Sigmoid colon (tissue), 7 donors: Measurements from ENCODE around the gene SLC7A7. TPM values are rescaled to one million over a fixed set of nuclear protein-coding genes. Genes with fewer than 3 reads are reported as not detected.
"Not testable (repeated sequence)": the region's sequence is repeated elsewhere in the genome, so short reads cannot be mapped to it uniquely, and the experiment has no call there.

Experiments used
- DNase-seq: peaks from one replicate; pipeline ENCODE4 v3.0.0-alpha.2; 2019
- H3K27ac ChIP-seq, 4 donors: fragments of 200-600 bp; sonication (generic); one replicate each; pipeline ENCODE4 v1.5.1; 2016 to 2019; ENCODE audit warnings: mild to moderate bottlenecking in 1 of 4
- H3K27me3 ChIP-seq, 3 donors: fragments of 200-600 bp; sonication (generic); one replicate each; pipeline ENCODE4 v1.5.1; 2019; ENCODE audit warnings: mild to moderate bottlenecking in 1 of 3
- H3K36me3 ChIP-seq, 4 donors: fragments of 200-600 bp; sonication (generic); one replicate each; pipeline ENCODE4 v1.5.1; 2016 to 2019
- H3K4me1 ChIP-seq, 4 donors: fragments of 200-600 bp; sonication (generic); one replicate each; pipeline ENCODE4 v1.5.1; 2017 to 2019
- H3K4me3 ChIP-seq, 4 donors: fragments of 200-600 bp; sonication (generic); one replicate each; pipeline ENCODE4 v1.5.1; 2017 to 2019; ENCODE audit warnings: mild to moderate bottlenecking in 2 of 4, moderate library complexity in 1 of 4
- H3K9me3 ChIP-seq, 4 donors: fragments of 200-600 bp in 3 of 4; sonication (generic) in 3 of 4; one replicate each; pipeline versions ENCODE4 v1.5.1 to v1.6.1; 2013 to 2019
- EP300 ChIP-seq, 4 donors: sonication (generic); formaldehyde crosslinking; IDR thresholded peaks; one replicate each; pipeline ENCODE4 v1.6.1; 2017; ENCODE audit warnings: antibody characterized with exemption in 4 of 4
- POLR2A ChIP-seq, 2 donors: fragments of 450-650 bp; IDR thresholded peaks; one replicate each; pipeline ENCODE4 v1.6.1; 2016; ENCODE audit warnings: antibody characterized with exemption in 2 of 2, mild to moderate bottlenecking in 2 of 2, moderate library complexity in 2 of 2
- POLR2AphosphoS5 ChIP-seq, 4 donors: sonication (generic); formaldehyde crosslinking; IDR thresholded peaks; one replicate each; pipeline ENCODE4 v1.6.1; 2017; ENCODE audit warnings: antibody characterized with exemption in 4 of 4
- WGBS, 2 donors: extraction: QIAGEN DNeasy Blood & Tissue Kit; methylation state at CpG; one replicate each; pipeline ENCODE4 v1.1.7; 2013; 5-methylcytosine and 5-hydroxymethylcytosine counted together
- intact Hi-C: fragments of 100-400 bp; cut with DNase I; formaldehyde crosslinking; loops from one replicate; pipeline ENCODE4 v1.15.1; 2023
- polyA plus RNA-seq, 3 donors: library from polyadenylated mRNA; stranded (reverse); fragments of 200-250 nt; gene quantifications; one replicate each; pipeline ENCODE4 v1.2.3, GENCODE V29; 2013
- total RNA-seq, 4 donors: library from RNA; depleted of rRNA; stranded (reverse); fragments of >200 nt; gene quantifications; one replicate each; pipeline ENCODE4 v1.1.0, GENCODE V29; 2016
- TF ChIP-seq, protein P1 (sequence below), 4 experiments: fragments of 450-650 bp in 3 of 4; fragments of 200-600 bp in 1 of 4; IDR thresholded peaks; one replicate each; pipeline ENCODE4 v1.5.1; 2016 to 2019; ENCODE audit warnings: antibody characterized with exemption in 4 of 4, mild to moderate bottlenecking in 3 of 4, moderate library complexity in 2 of 4
- donor health status: healthy with polysubstance abuse.
- donor health status: Bipolar disorder and iron deficiency.
- donor health status: healthy.

Gene SLC7A7
- total and polyA plus RNA-seq, 7 donors: 15.6 to 23.5 (median 16.4) TPM

GRCh38 chr14:22797017-22797917, 18.0 kb downstream of the SLC7A7 start:
- TF ChIP-seq EP300 (IDR thresholded peaks at IDR 0.05) (no peak), POLR2AphosphoS5 (IDR thresholded peaks at IDR 0.05) (no peak), POLR2A (IDR thresholded peaks at IDR 0.05) (no peak)
- TF ChIP-seq, protein P1, sequence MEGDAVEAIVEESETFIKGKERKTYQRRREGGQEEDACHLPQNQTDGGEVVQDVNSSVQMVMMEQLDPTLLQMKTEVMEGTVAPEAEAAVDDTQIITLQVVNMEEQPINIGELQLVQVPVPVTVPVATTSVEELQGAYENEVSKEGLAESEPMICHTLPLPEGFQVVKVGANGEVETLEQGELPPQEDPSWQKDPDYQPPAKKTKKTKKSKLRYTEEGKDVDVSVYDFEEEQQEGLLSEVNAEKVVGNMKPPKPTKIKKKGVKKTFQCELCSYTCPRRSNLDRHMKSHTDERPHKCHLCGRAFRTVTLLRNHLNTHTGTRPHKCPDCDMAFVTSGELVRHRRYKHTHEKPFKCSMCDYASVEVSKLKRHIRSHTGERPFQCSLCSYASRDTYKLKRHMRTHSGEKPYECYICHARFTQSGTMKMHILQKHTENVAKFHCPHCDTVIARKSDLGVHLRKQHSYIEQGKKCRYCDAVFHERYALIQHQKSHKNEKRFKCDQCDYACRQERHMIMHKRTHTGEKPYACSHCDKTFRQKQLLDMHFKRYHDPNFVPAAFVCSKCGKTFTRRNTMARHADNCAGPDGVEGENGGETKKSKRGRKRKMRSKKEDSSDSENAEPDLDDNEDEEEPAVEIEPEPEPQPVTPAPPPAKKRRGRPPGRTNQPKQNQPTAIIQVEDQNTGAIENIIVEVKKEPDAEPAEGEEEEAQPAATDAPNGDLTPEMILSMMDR (IDR thresholded peaks at IDR 0.05): no peak
- H3K27me3 ChIP-seq: no peaks in the 10 kb centered on the region
- H3K4me1 ChIP-seq: no peaks in the 10 kb centered on the region
- H3K36me3 ChIP-seq: no peaks in the 10 kb centered on the region
- H3K9me3 ChIP-seq: no peaks in the 10 kb centered on the region
- intact Hi-C loops: no loop called here
- WGBS, 2 donors: 39 to 54% methylated on average over 5 of the region's 5 CpGs
- no peak overlapping the region for H3K27ac ChIP-seq
- H3K4me3 ChIP-seq: no peak overlapping the region
- no peak for DNase-seq

GRCh38 chr14:22796087-22796707, 19.0 kb downstream of the SLC7A7 start:
- Histone ChIP-seq H3K27me3 (no peaks in the 10 kb centered on the region), H3K4me3 (no peak overlapping the region), H3K4me1 (no peaks in the 10 kb centered on the region), H3K9me3 (no peaks in the 10 kb centered on the region), H3K27ac (no peak overlapping the region), H3K36me3 (no peaks in the 10 kb centered on the region)
- intact Hi-C loops: no loop called here
- no peak for TF ChIP-seq POLR2A (IDR thresholded peaks at IDR 0.05)
- TF ChIP-seq EP300 (IDR thresholded peaks at IDR 0.05): no peak
- TF ChIP-seq POLR2AphosphoS5 (IDR thresholded peaks at IDR 0.05): no peak
- TF ChIP-seq, protein P1 (IDR thresholded peaks at IDR 0.05): no peak
- DNase-seq: no peak
- WGBS, 2 donors: 46 to 68% methylated on average over 5 of the region's 5 CpGs

GRCh38 chr14:22794551-22794951, 20.7 kb downstream of the SLC7A7 start:
- Histone ChIP-seq H3K4me3 (no peak overlapping the region), H3K36me3 (no peaks in the 10 kb centered on the region), H3K9me3 (no peaks in the 10 kb centered on the region), H3K27ac (no peak overlapping the region), H3K27me3 (no peaks in the 10 kb centered on the region), H3K4me1 (no peaks in the 10 kb centered on the region)
- intact Hi-C loops: no loop called here
- TF ChIP-seq, protein P1 (IDR thresholded peaks at IDR 0.05): no peak
- TF ChIP-seq POLR2AphosphoS5 (IDR thresholded peaks at IDR 0.05): no peak
- no peak for DNase-seq
- 81 to 82% methylated on average over 7 of the region's 7 CpGs for WGBS, 2 donors

- 76 to 77% methylated on average over 5 of the region's 5 CpGs for WGBS, 2 donors
- Histone ChIP-seq H3K9me3 (no peaks in the 10 kb centered on the region), H3K27ac (no peak overlapping the region), H3K27me3 (no peaks in the 10 kb centered on the region), H3K4me1 (no peaks in the 10 kb centered on the region), H3K36me3 (no peaks in the 10 kb centered on the region), H3K4me3 (no peak overlapping the region)
- intact Hi-C loops: no loop called here
- TF ChIP-seq POLR2AphosphoS5 (IDR thresholded peaks at IDR 0.05) (no peak), POLR2A (IDR thresholded peaks at IDR 0.05) (no peak), EP300 (IDR thresholded peaks at IDR 0.05) (no peak)
- TF ChIP-seq, protein P1 (IDR thresholded peaks at IDR 0.05): no peak
- no peak for DNase-seq
Measured at GRCh38 chr14:22793976-22794375, 21.3 kb downstream of the SLC7A7 start.

DNA sequence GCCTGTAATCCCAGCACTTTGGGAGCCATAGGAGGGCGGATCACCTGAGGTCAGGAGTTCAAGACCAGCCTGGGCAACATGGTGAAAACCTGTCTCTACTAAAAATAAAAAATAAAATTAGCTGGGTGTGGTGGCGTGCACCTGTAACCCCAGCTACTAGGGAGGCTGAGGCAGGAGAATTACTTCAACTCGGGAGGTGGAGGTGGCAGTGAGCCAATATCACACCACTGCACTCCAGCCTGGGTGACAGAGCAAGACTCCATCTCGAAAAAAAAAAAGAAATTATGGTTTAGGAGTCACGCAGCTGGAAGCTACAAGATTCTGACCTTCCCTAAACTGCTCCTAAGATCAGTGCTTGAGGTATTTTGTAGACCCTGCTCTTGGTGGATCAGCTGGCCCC, 21.7 kb downstream of the SLC7A7 start:
- DNase-seq, H3K4me3 ChIP-seq, H3K4me1 ChIP-seq, H3K27ac ChIP-seq, H3K9me3 ChIP-seq, intact Hi-C loops, H3K27me3 ChIP-seq, H3K36me3 ChIP-seq: not testable (repeated sequence)
- 70 to 88% methylated on average over 5 of the region's 5 CpGs for WGBS, 2 donors
